DND-41 (cell line): ENCODE data around the gene PKDREJ.

ENCODE experiments used
- CTCF ChIP-seq: IDR thresholded peaks from 2 replicates; pipeline ENCODE4 v1.5.1; 2012; ENCODE audit warnings: borderline replicate concordance, low read length, moderate library complexity, mild to moderate bottlenecking; ENCODE audit not compliant: poor library complexity, severe bottlenecking; ENCODE audit errors: extremely low read depth
- EZH2 ChIP-seq: IDR thresholded peaks from 3 replicates; pipeline ENCODE4 v1.6.1; 2012; ENCODE audit warnings: borderline replicate concordance, low read depth, mild to moderate bottlenecking, moderate library complexity, low read length, inconsistent platforms; ENCODE audit not compliant: severe bottlenecking

- TF ChIP-seq CTCF (no peak), EZH2 (no peak)
Observed at GRCh38 chr22:46219636-46220035, 43.5 kb downstream of the PKDREJ start.
